Measurements from ENCODE around the gene BRD3OS.

Gene BRD3OS

GRCh38 chr9:134035041-134036039 is 10.1 kb downstream of the BRD3OS start:
- DNase-seq = no peak

GRCh38 chr9:134036130-134036529 is 10.8 kb downstream of the BRD3OS start:
- DNase-seq = no peak

GRCh38 chr9:134037641-134038040 is 12.4 kb downstream of the BRD3OS start:
- no peak for DNase-seq

GRCh38 chr9:134039386-134040175 is 14.3 kb downstream of the BRD3OS start:
- DNase-seq = no peak

- no peak for DNase-seq
Measured at GRCh38 chr9:134040176-134040565, 14.9 kb downstream of the BRD3OS start.

- DNase-seq = no peak
Measured at GRCh38 chr9:134040781-134041648, 15.7 kb downstream of the BRD3OS start.

- no peak for DNase-seq
Measured at GRCh38 chr9:134041649-134041962, 16.3 kb downstream of the BRD3OS start.

- DNase-seq = no peak
Measured at GRCh38 chr9:134043531-134043988, 18.3 kb downstream of the BRD3OS start.

GRCh38 chr9:134044944-134045343 is 19.7 kb downstream of the BRD3OS start:
- no peak for DNase-seq

- no peak for DNase-seq
Measured at GRCh38 chr9:134045841-134046544, 20.7 kb downstream of the BRD3OS start.

- DNase-seq = no peak
Measured at GRCh38 chr9:134046894-134047681, 21.8 kb downstream of the BRD3OS start.

GRCh38 chr9:134047868-134048581 is 22.7 kb downstream of the BRD3OS start:
- DNase-seq = no peak

GRCh38 chr9:134048582-134048968 is 23.3 kb downstream of the BRD3OS start:
- no peak for DNase-seq

- no peak for DNase-seq
Measured at GRCh38 chr9:134049236-134049635, 24.0 kb downstream of the BRD3OS start.

GRCh38 chr9:134049772-134050588 is 24.7 kb downstream of the BRD3OS start:
- DNase-seq = no peak

- DNase-seq = no peak
Measured at GRCh38 chr9:134050726-134051125, 25.4 kb downstream of the BRD3OS start.

GRCh38 chr9:134051319-134051718 is 26.0 kb downstream of the BRD3OS start:
- no peak for DNase-seq

GRCh38 chr9:134052491-134052890 is 27.2 kb downstream of the BRD3OS start:
- no peak for DNase-seq

GRCh38 chr9:134052941-134053340 is 27.7 kb downstream of the BRD3OS start:
- DNase-seq = no peak

GRCh38 chr9:134053401-134053871 is 28.2 kb downstream of the BRD3OS start:
- DNase-seq = no peak

Data from NCI-H774 (cell line).